Measurements from ENCODE around the gene SOX13. TPM values are rescaled to one million over a fixed set of nuclear protein-coding genes. Genes with fewer than 3 reads are reported as not detected.

SOX13 gene
- total RNA-seq, 1 experiment from 2014 or later, result 35.6 TPM

GRCh38 chr1:204149635-204150565 lies 77.0 kb downstream of the SOX13 start:
- TSS peak; percentile 56 for BruUV-seq (replicated peaks)
- CTCF ChIA-PET, result interaction anchor here (3.0 to 4.3 kb wide), 2 partner anchors 13 to 21 kb away, joined by 9 to 18 read pairs; no protein-coding TSS in a partner anchor

More at GRCh38 chr1:204149635-204150565, 77.0 kb downstream of the SOX13 start:
- DNase-seq (ENCODE audit: low read depth, low spot score) (no peak), ATAC-seq (no peak)
- RAD21 ChIA-PET (ENCODE audit: low non-redundant PET in 1 of 2, low total read pairs in 2 of 2, uncharacterized antibody in 2 of 2, unreplicated experiment in 2 of 2), result no interaction called here
- H3K4me2 ChIP-seq (ENCODE audit: low read length), result peak overlapping the region; percentile 97; the same call in 1 of the 2 replicates
- intact Hi-C loops (cut with micrococcal nuclease), result no loop called here
- no peaks in the 10 kb centered on the region for H3K79me2 ChIP-seq (ENCODE audit: insufficient read depth, low read length)
- H3K27me3 ChIP-seq (ENCODE audit: insufficient read depth, low read length), result no peaks in the 10 kb centered on the region
- no peaks in the 10 kb centered on the region for H3K9me2 ChIP-seq (ENCODE audit: insufficient read depth)
- TF ChIP-seq YY1 (IDR thresholded peaks at IDR 0.05; ENCODE audit: extremely low read depth, insufficient replicate concordance, low read depth, low read length) (no peak), RAD21 (IDR thresholded peaks at IDR 0.05; ENCODE audit: low read depth) (no peak), ATF3 (IDR thresholded peaks at IDR 0.05) (no peak), JUND (IDR thresholded peaks at IDR 0.05) (no peak), SP1 (IDR thresholded peaks at IDR 0.05; ENCODE audit: low read depth) (no peak), SIN3A (IDR thresholded peaks at IDR 0.05; ENCODE audit: low read depth) (no peak), REST (IDR thresholded peaks at IDR 0.05; ENCODE audit: low read depth) (no peak), CBX3 (IDR thresholded peaks at IDR 0.05; ENCODE audit: low read depth) (no peak), TCF7L2 (IDR thresholded peaks at IDR 0.05; ENCODE audit: borderline replicate concordance, extremely low read depth, insufficient read depth, insufficient read length) (no peak), ZBTB33 (IDR thresholded peaks at IDR 0.05; ENCODE audit: extremely low read depth, insufficient replicate concordance, low read length) (no peak), CTCF (IDR thresholded peaks at IDR 0.05 in 2 of 3, conservative IDR thresholded peaks at IDR 0.05 in 1 of 3; ENCODE audit: borderline replicate concordance in 1 of 3, insufficient read depth in 1 of 3, low read depth in 2 of 3, low read length in 2 of 3) (no peak)
- H3K4me3 ChIP-seq (replicated peaks in 1 of 2; ENCODE audit: low read depth in 1 of 2, low read length in 2 of 2), result no peak overlapping the region
- peaks cover 8 to 27% of the 10 kb centered on the region in 2 experiments for H3K4me1 ChIP-seq (ENCODE audit: control insufficient read depth in 1 of 2, insufficient read depth in 2 of 2, low read length in 2 of 2)
- H3K9ac ChIP-seq (ENCODE audit: low read length), result no peak overlapping the region
- H2AFZ ChIP-seq (ENCODE audit: low read depth, low read length, poor library complexity, severe bottlenecking), result no peak overlapping the region
- no peaks in the 10 kb centered on the region for H3K36me3 ChIP-seq (ENCODE audit: control insufficient read depth in 1 of 2, insufficient read depth in 2 of 2, low read length in 2 of 2)
- no peaks in the 10 kb centered on the region for H4K20me1 ChIP-seq (ENCODE audit: insufficient read depth)
- no peak overlapping the region for H3K27ac ChIP-seq (ENCODE audit: low read depth, low read length)
- no peaks in the 10 kb centered on the region for H3K9me3 ChIP-seq (ENCODE audit: control insufficient read depth in 1 of 2, insufficient read depth in 1 of 2, low read depth in 1 of 2, low read length in 2 of 2)
- POLR2A ChIA-PET, result interaction anchor here (1.3 kb wide), 1 partner anchor 279 kb away, joined by 3 read pairs; no protein-coding TSS in a partner anchor
